Measurements from ENCODE around the gene GTPBP4. TPM values are rescaled to one million over a fixed set of nuclear protein-coding genes. Genes with fewer than 3 reads are reported as not detected.
"Not testable (repeated sequence)": the region's sequence is repeated elsewhere in the genome, so short reads cannot be mapped to it uniquely, and the experiment has no call there.

Gene GTPBP4
- total RNA-seq, 2 donors from 2014 or later: 15.6 to 39.9 TPM

GRCh38 chr10:1061930-1062774, 73.9 kb downstream of the GTPBP4 start:
- H3K27me3 ChIP-seq (replicated peaks; ENCODE audit: insufficient read depth): no peaks in the 10 kb centered on the region
- no peaks in the 10 kb centered on the region for H3K9me3 ChIP-seq
- H3K36me3 ChIP-seq: peaks cover 0 to 4% of the 10 kb centered on the region in 2 donors
- intact Hi-C loops (cut with DNase I): no loop called here
- TF ChIP-seq POLR2AphosphoS5 (IDR thresholded peaks at IDR 0.05) (no peak), POLR2A (IDR thresholded peaks at IDR 0.05) (no peak)
- TF ChIP-seq, protein P1, sequence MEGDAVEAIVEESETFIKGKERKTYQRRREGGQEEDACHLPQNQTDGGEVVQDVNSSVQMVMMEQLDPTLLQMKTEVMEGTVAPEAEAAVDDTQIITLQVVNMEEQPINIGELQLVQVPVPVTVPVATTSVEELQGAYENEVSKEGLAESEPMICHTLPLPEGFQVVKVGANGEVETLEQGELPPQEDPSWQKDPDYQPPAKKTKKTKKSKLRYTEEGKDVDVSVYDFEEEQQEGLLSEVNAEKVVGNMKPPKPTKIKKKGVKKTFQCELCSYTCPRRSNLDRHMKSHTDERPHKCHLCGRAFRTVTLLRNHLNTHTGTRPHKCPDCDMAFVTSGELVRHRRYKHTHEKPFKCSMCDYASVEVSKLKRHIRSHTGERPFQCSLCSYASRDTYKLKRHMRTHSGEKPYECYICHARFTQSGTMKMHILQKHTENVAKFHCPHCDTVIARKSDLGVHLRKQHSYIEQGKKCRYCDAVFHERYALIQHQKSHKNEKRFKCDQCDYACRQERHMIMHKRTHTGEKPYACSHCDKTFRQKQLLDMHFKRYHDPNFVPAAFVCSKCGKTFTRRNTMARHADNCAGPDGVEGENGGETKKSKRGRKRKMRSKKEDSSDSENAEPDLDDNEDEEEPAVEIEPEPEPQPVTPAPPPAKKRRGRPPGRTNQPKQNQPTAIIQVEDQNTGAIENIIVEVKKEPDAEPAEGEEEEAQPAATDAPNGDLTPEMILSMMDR (IDR thresholded peaks at IDR 0.05): no peak
- DNase-seq (ENCODE audit: low spot score): no peak
- H3K4me3 ChIP-seq: no peak overlapping the region
- H3K27ac ChIP-seq: no peak overlapping the region
- 81% methylated on average over 7 of the region's 7 CpGs for WGBS
- H3K4me1 ChIP-seq (replicated peaks): no peaks in the 10 kb centered on the region

DNA sequence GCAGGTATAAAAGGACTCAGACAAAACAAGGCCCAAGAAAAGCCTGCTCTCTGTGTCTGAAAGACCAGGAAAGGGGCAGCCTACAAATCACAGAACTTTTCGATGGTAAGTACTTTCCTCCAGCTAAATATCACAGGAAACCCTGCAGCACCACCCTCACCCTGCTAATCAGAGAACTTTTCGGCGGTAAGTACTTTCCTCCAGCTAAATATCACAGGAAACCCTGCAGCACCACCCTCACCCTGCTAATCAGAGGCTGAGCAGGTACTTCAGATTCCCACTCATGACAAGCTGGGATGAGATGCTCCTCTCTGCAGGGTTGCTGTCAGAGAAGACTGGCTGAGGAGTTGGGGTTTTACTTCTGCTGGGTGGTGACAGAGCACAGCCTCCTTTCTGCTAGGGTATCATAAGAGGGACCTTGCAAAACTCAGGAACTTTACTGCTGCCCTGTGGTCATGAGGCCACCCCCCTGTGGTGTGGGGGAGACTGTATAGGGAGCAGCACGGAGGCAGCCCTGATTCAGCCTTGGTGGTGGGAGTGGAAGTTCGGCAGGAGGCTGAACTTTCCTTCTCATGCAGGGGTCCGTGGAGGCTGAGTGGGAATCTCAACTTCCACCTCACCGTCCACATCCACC, 75.1 kb downstream of the GTPBP4 start:
- Histone ChIP-seq H3K27me3 (replicated peaks; ENCODE audit: insufficient read depth) (no peaks in the 10 kb centered on the region), H3K9me3 (no peaks in the 10 kb centered on the region), H3K4me3 (no peak overlapping the region), H3K36me3 (peaks cover 0 to 4% of the 10 kb centered on the region in 2 donors), H3K4me1 (replicated peaks) (no peaks in the 10 kb centered on the region), H3K27ac (no peak overlapping the region)
- intact Hi-C loops (cut with DNase I): no loop called here
- DNase-seq (ENCODE audit: low spot score): no peak
- TF ChIP-seq POLR2AphosphoS5 (IDR thresholded peaks at IDR 0.05) (no peak), POLR2A (IDR thresholded peaks at IDR 0.05) (no peak)
- TF ChIP-seq, protein P1 (IDR thresholded peaks at IDR 0.05): no peak
- WGBS: 88% methylated on average over 7 of the region's 7 CpGs

DNA sequence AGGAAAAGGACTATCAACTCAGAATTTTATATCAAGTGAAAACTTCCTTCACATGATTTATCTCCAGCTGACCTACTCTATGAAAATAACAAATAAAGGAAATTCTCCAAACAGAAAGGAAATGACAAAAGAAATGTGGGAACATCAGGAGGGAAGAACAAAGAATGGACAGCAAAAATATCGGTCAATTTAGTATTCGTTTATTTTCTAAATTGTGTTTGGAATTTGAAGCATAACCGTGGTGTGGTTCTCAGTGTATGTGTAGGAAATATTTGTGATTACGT, 76.7 kb downstream of the GTPBP4 start:
- peaks cover 0 to 4% of the 10 kb centered on the region in 2 donors for H3K36me3 ChIP-seq
- no peaks in the 10 kb centered on the region for H3K9me3 ChIP-seq
- no peak overlapping the region for H3K4me3 ChIP-seq
- WGBS: 94% methylated on average over 4 of the region's 4 CpGs
- no peak overlapping the region for H3K27ac ChIP-seq
- no peaks in the 10 kb centered on the region for H3K27me3 ChIP-seq (replicated peaks; ENCODE audit: insufficient read depth)
- DNase-seq (ENCODE audit: low spot score): no peak
- H3K4me1 ChIP-seq (replicated peaks): no peaks in the 10 kb centered on the region
- TF ChIP-seq POLR2A (IDR thresholded peaks at IDR 0.05) (no peak), POLR2AphosphoS5 (IDR thresholded peaks at IDR 0.05) (no peak)
- TF ChIP-seq, protein P1 (IDR thresholded peaks at IDR 0.05): no peak
- intact Hi-C loops (cut with DNase I): no loop called here

DNA sequence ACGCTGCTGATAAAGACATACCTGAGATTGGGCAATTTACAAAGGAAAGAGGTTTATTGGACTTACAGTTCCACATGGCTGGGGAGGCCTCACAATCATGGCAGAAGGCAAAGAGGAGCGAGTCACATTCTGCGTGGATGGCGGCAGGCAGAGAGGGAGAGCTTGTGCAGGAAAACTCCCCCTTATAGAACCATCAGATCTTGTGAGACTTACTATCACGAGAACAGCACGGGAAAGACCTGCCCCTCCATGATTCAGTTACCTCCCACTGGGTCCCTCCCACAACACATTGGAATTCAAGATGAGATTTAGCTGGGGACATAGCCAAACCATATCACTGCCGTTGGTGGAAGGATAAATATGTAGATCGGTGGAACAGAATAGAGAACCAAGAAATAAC, 78.5 kb downstream of the GTPBP4 start:
- H3K4me3 ChIP-seq; H3K27me3 ChIP-seq (replicated peaks; ENCODE audit: insufficient read depth); H3K9me3 ChIP-seq; DNase-seq (ENCODE audit: low spot score); intact Hi-C loops (cut with DNase I); H3K27ac ChIP-seq; H3K36me3 ChIP-seq; H3K4me1 ChIP-seq (replicated peaks): not testable (repeated sequence)
- 93% methylated on average over 8 of the region's 8 CpGs for WGBS

- TF ChIP-seq, protein P1 (IDR thresholded peaks at IDR 0.05): no peak
- TF ChIP-seq POLR2A (IDR thresholded peaks at IDR 0.05): no peak
- TF ChIP-seq POLR2AphosphoS5 (IDR thresholded peaks at IDR 0.05): no peak
- Histone ChIP-seq H3K4me3 (no peak overlapping the region), H3K27ac (no peak overlapping the region), H3K4me1 (replicated peaks) (no peaks in the 10 kb centered on the region), H3K36me3 (no peaks in the 10 kb centered on the region), H3K27me3 (replicated peaks; ENCODE audit: insufficient read depth) (no peaks in the 10 kb centered on the region), H3K9me3 (no peaks in the 10 kb centered on the region)
- 86% methylated on average over 10 of the region's 10 CpGs for WGBS
- no peak for DNase-seq (ENCODE audit: low spot score)
- intact Hi-C loops (cut with DNase I): no loop called here
These were observed 80.4 kb downstream of the GTPBP4 start for GRCh38 chr10:1068380-1069361.

All from prostate gland (tissue), 2 donors.